HCT116 (cell line): ENCODE measurements around the gene NR1D2. TPM values are rescaled to one million over a fixed set of nuclear protein-coding genes. Genes with fewer than 3 reads are reported as not detected.

ENCODE experiments used
- ATAC-seq: fragments of 200-7000 bp; cut with Tn5 transposase; 2 replicates; pipeline ENCODE4 v1.9.1; 2020; ENCODE audit warnings: mild to moderate bottlenecking, moderate library complexity
- BruUV-seq: library from RNA; stranded (reverse); fragments of 400-500 nt; replicated peaks from 2 replicates; lab custom pipeline; 2021; lab: Mats Ljungman, UMichigan
- CTCF ChIA-PET: fragments of 300-600 bp; sonication (Branson Sonifier 250); formaldehyde crosslinking; loops from one replicate; lab custom pipeline; 2021; ENCODE audit warnings: antibody characterized with exemption; lab: Charles Lee
- POLR2A ChIA-PET: fragments of 300-600, 350-600 bp; sonication (Branson Sonifier 250); formaldehyde crosslinking; loops from one replicate; lab custom pipeline; 2021; ENCODE audit warnings: antibody characterized with exemption; lab: Charles Lee
- RAD21 ChIA-PET, 2 experiments: fragments of 300-600 bp; sonication (Branson Sonifier 250); formaldehyde crosslinking; loops; one replicate each; lab custom pipeline; 2023; ENCODE audit warnings: low total read pairs in 2 of 2; ENCODE audit not compliant: uncharacterized antibody in 2 of 2, unreplicated experiment in 2 of 2, low non-redundant PET in 1 of 2; lab: Charles Lee
- DNase-seq: peaks from one replicate; pipeline ENCODE4 v3.0.0-alpha.2; 2010; ENCODE audit warnings: low read depth, low spot score
- H2AFZ ChIP-seq: fragments of 200-600 bp; shearing (Covaris generic), sonication (generic); 2 replicates; pipeline ENCODE4 v1.6.1; 2017; ENCODE audit warnings: low read depth, mixed run types, mixed read lengths, antibody characterized with exemption, low read length; ENCODE audit not compliant: poor library complexity, severe bottlenecking
- H3K27ac ChIP-seq: 2 replicates; pipeline ENCODE4 v1.5.1; 2012; ENCODE audit warnings: low read depth, low read length
- H3K27me3 ChIP-seq: fragments of 200-600 bp; sonication (generic); 2 replicates; pipeline ENCODE4 v1.6.1; 2016; ENCODE audit warnings: mixed run types, low read length, mixed read lengths; ENCODE audit not compliant: insufficient read depth
- H3K36me3 ChIP-seq, 2 experiments: fragments of 200-500 bp in 1 of 2; fragments of 200-600 bp in 1 of 2; sonication (Bioruptor generic) in 1 of 2; sonication (generic) in 1 of 2; 2 replicates each; pipeline versions ENCODE4 v1.5.1 to v1.6.1; 2014 to 2016; ENCODE audit warnings: low read length in 2 of 2, inconsistent platforms in 1 of 2, mixed read lengths in 1 of 2, mixed run types in 1 of 2; ENCODE audit not compliant: insufficient read depth in 2 of 2, control insufficient read depth in 1 of 2
- H3K4me1 ChIP-seq, 2 experiments: fragments of 200-600 bp in 1 of 2; sonication (generic) in 1 of 2; 2 replicates each; pipeline versions ENCODE4 v1.5.1 to v1.6.1; 2012 to 2017; ENCODE audit warnings: low read length in 2 of 2, inconsistent platforms in 1 of 2, mild to moderate bottlenecking in 1 of 2, mixed read lengths in 1 of 2, mixed run types in 1 of 2, moderate library complexity in 1 of 2; ENCODE audit not compliant: insufficient read depth in 2 of 2, control insufficient read depth in 1 of 2
- H3K4me2 ChIP-seq: fragments of 200-600 bp; sonication (generic); 2 replicates; pipeline ENCODE4 v1.6.1; 2017; ENCODE audit warnings: mixed run types, low read length, mixed read lengths
- H3K4me3 ChIP-seq, 2 experiments: fragments of 200-600 bp in 1 of 2; sonication (generic) in 1 of 2; replicated peaks in 1 of 2; 2 replicates each; pipeline ENCODE4 v1.5.1; 2011 to 2016; ENCODE audit warnings: low read length in 2 of 2, control low read depth in 1 of 2, low read depth in 1 of 2, mild to moderate bottlenecking in 1 of 2, mixed read lengths in 1 of 2, mixed run types in 1 of 2
- H3K79me2 ChIP-seq: fragments of 200-600 bp; sonication (generic); 2 replicates; pipeline ENCODE4 v1.6.1; 2017; ENCODE audit warnings: mild to moderate bottlenecking, mixed run types, low read length, moderate library complexity, mixed read lengths; ENCODE audit not compliant: insufficient read depth
- H3K9ac ChIP-seq: fragments of 200-600 bp; sonication (generic); 2 replicates; pipeline ENCODE4 v1.6.1; 2016; ENCODE audit warnings: low read length, mixed read lengths
- H3K9me2 ChIP-seq: fragments of 200-600 bp; sonication (generic), shearing (Covaris generic); 2 replicates; pipeline ENCODE4 v1.6.1; 2017; ENCODE audit warnings: mixed run types, mild to moderate bottlenecking, moderate library complexity; ENCODE audit not compliant: insufficient read depth
- H3K9me3 ChIP-seq, 2 experiments: fragments of 200-500 bp in 1 of 2; fragments of 200-600 bp in 1 of 2; sonication (Bioruptor generic) in 1 of 2; sonication (generic) in 1 of 2; 2 replicates each; pipeline ENCODE4 v1.6.1; 2014 to 2017; ENCODE audit warnings: low read length in 2 of 2, mixed read lengths in 2 of 2, inconsistent platforms in 1 of 2, low read depth in 1 of 2, mild to moderate bottlenecking in 1 of 2, mixed run types in 1 of 2, moderate library complexity in 1 of 2; ENCODE audit not compliant: control insufficient read depth in 1 of 2, insufficient read depth in 1 of 2
- H4K20me1 ChIP-seq: fragments of 200-600 bp; sonication (generic), shearing (Covaris generic); 2 replicates; pipeline ENCODE4 v1.6.1; 2017; ENCODE audit warnings: mixed run types, mild to moderate bottlenecking, moderate library complexity; ENCODE audit not compliant: insufficient read depth
- CBX3 ChIP-seq: IDR thresholded peaks from 2 replicates; pipeline ENCODE4 v1.6.1; 2012; ENCODE audit warnings: low read depth
- EGR1 ChIP-seq: IDR thresholded peaks from 2 replicates; pipeline ENCODE4 v1.6.1; 2012; ENCODE audit warnings: low read depth
- JUND ChIP-seq: IDR thresholded peaks from 2 replicates; pipeline ENCODE4 v1.6.1; 2012
- SIN3A ChIP-seq: IDR thresholded peaks from 2 replicates; pipeline ENCODE4 v1.6.1; 2012; ENCODE audit warnings: low read depth
- intact Hi-C: fragments of 100-400 bp; cut with micrococcal nuclease; formaldehyde crosslinking; loops from 2 replicates; pipeline ENCODE4 v1.10.0; 2022
- total RNA-seq: library from RNA; stranded (reverse); gene quantifications from one replicate; pipeline ENCODE4 v1.2.1, GENCODE V29; 2021; ENCODE audit not compliant: unreplicated experiment
- TF ChIP-seq, protein P1 (sequence below): IDR thresholded peaks from 2 replicates; pipeline ENCODE4 v1.6.1; 2012; ENCODE audit warnings: low read depth

Gene NR1D2
- total RNA-seq, 1 experiment from 2014 or later, result 60.9 TPM

DNA sequence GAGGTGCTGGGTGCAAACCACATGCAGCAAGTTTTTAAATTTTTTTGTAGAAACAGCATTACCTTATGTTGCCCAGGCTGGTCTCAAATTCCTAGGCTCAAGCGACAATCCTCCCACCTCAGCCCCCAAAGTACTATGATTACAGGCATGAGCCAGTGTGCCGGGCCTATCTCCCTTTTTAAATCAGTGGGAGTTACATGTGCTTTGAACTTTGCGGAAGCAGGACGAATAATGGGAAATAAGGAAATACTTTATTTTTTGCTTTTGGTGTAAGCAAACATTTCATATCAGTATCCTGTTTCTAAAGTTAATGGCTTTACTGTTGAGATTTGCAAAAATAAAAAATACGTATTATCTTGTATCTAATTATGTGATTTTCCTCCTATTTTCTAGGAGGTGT lies 9.1 kb downstream of the NR1D2 start (continued):
- TF ChIP-seq, protein P1, sequence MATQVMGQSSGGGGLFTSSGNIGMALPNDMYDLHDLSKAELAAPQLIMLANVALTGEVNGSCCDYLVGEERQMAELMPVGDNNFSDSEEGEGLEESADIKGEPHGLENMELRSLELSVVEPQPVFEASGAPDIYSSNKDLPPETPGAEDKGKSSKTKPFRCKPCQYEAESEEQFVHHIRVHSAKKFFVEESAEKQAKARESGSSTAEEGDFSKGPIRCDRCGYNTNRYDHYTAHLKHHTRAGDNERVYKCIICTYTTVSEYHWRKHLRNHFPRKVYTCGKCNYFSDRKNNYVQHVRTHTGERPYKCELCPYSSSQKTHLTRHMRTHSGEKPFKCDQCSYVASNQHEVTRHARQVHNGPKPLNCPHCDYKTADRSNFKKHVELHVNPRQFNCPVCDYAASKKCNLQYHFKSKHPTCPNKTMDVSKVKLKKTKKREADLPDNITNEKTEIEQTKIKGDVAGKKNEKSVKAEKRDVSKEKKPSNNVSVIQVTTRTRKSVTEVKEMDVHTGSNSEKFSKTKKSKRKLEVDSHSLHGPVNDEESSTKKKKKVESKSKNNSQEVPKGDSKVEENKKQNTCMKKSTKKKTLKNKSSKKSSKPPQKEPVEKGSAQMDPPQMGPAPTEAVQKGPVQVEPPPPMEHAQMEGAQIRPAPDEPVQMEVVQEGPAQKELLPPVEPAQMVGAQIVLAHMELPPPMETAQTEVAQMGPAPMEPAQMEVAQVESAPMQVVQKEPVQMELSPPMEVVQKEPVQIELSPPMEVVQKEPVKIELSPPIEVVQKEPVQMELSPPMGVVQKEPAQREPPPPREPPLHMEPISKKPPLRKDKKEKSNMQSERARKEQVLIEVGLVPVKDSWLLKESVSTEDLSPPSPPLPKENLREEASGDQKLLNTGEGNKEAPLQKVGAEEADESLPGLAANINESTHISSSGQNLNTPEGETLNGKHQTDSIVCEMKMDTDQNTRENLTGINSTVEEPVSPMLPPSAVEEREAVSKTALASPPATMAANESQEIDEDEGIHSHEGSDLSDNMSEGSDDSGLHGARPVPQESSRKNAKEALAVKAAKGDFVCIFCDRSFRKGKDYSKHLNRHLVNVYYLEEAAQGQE, result no peak
- no peak for TF ChIP-seq EGR1

DNA sequence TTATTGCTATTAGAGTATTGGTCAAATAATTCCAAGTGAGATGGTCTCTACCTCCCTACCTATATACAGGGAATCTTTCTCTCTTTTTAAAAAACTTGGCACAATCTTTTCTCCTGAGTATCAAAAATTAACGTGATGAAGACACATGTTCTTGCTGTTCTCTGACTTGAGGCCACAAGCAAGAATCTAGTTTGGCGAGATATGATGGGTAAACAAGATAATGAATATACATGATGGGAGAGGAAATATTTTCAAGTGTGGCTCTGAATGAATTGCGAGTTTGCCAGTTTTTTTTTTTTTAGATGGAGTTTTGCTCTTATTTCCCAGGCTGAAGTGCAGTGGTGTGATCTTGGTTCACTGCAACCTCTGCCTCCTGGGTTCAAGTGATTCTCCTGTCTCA lies 11.6 kb downstream of the NR1D2 start:
- Histone ChIP-seq H3K9me2 (no peaks in the 10 kb centered on the region), H3K9me3 (no peaks in the 10 kb centered on the region), H3K4me3 (no peak overlapping the region), H3K27me3 (no peaks in the 10 kb centered on the region), H3K4me2 (no peak overlapping the region), H4K20me1 (peaks cover 12% of the 10 kb centered on the region; the same call in 1 of the 2 replicates), H3K4me1 (peaks cover 20 to 35% of the 10 kb centered on the region in 2 experiments), H3K79me2 (peaks cover 64% of the 10 kb centered on the region), H3K9ac (no peak overlapping the region), H2AFZ (no peak overlapping the region), H3K36me3 (peaks cover 12 to 13% of the 10 kb centered on the region in 2 experiments; a peak in 3 of 4 replicates), H3K27ac (no peak overlapping the region)
- CTCF ChIA-PET, result no interaction called here
- RAD21 ChIA-PET, result no interaction called here
- no peak for DNase-seq
- no TSS peak for BruUV-seq
- TF ChIP-seq SIN3A (no peak), JUND (no peak), CBX3 (no peak)
- no peak for ATAC-seq
- POLR2A ChIA-PET, result interaction anchor here (1.0 to 1.2 kb wide), 2 partner anchors 8 to 11 kb away, joined by 3 to 4 read pairs; no protein-coding TSS in a partner anchor
- intact Hi-C loops, result no loop called here
